ES-I3 (cell line): ENCODE measurements around the gene DOCK3.
"Not testable (repeated sequence)": the region's sequence is repeated elsewhere in the genome, so short reads cannot be mapped to it uniquely, and the experiment has no call there.

ENCODE experiments used
- H3K36me3 ChIP-seq: 2 replicates; pipeline ENCODE4 v1.6.1; 2013; ENCODE audit warnings: mild to moderate bottlenecking, low read length, control low read depth, moderate library complexity; ENCODE audit not compliant: insufficient read depth
- H3K4me1 ChIP-seq: 2 replicates; pipeline ENCODE4 v1.6.1; 2013; ENCODE audit warnings: mild to moderate bottlenecking, control low read depth, low read length; ENCODE audit not compliant: insufficient read depth
- H3K9ac ChIP-seq: 2 replicates; pipeline ENCODE4 v1.6.1; 2013; ENCODE audit warnings: low read depth, mild to moderate bottlenecking, low read length, moderate library complexity
- H3K9me3 ChIP-seq: 2 replicates; pipeline ENCODE4 v1.6.1; 2013; ENCODE audit warnings: mild to moderate bottlenecking, low read length, moderate library complexity; ENCODE audit not compliant: control insufficient read depth, insufficient read depth

DOCK3 gene

GRCh38 chr3:51384726-51385473 lies 710.2 kb downstream of the DOCK3 start, which contains the start of gene MANF:
Gene MANF (plus strand): TSS chr3:51385291. CDS start chr3:51385343, 52 bp downstream.
- peak within 1 kb of the TSS; percentile 81 for H3K9ac ChIP-seq
- H3K9me3 ChIP-seq = 0 out of 2 replicates have a peak, but pooled peaks cover 3% of the 10 kb centered on the region
- peaks cover 16% of the 10 kb centered on the region for H3K36me3 ChIP-seq
- H3K4me1 ChIP-seq = peaks cover 4% of the 10 kb centered on the region

GRCh38 chr3:51385621-51386091 lies 710.9 kb downstream of the DOCK3 start:
- H3K4me1 ChIP-seq = peaks cover 4% of the 10 kb centered on the region
- H3K36me3 ChIP-seq = peaks cover 19% of the 10 kb centered on the region

DNA sequence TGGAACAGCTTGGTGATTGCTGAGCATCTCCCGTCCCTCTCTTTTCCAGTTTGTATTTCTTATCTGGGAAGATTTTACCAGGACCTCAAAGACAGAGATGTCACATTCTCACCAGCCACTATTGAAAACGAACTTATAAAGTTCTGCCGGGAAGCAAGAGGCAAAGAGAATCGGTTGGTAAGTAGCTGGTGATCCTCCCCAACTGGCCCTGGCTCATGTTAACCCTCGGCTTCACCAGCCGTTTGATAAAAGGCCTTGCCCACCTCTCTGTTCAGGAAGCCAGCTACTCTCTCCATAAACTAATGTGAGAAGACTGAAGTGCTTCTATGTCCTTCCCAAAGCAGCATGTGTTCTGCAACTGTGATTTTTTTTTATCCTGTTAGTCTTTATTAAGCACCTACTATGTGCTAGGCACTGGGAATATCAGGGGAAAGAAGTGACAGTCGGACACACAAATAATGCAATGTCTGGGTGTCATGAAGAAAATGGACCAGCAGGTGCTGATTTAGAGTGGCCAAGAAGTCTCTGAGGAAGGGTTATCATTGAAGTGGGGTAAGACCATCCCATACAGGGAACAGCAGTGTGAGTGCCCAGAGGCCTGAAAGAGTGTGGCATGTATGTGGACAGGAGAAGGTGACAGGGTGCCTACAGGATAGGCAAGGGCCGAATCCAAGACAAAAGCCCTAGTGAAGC lies 711.6 kb downstream of the DOCK3 start:
- Histone ChIP-seq H3K4me1 (peaks cover 4% of the 10 kb centered on the region), H3K36me3 (peaks cover 19% of the 10 kb centered on the region), H3K9me3 (0 out of 2 replicates have a peak, but pooled peaks cover 5% of the 10 kb centered on the region), H3K9ac (peak overlapping the region; percentile 81)

More at GRCh38 chr3:51385621-51386091, 710.9 kb downstream of the DOCK3 start:
- Histone ChIP-seq H3K9ac (peak overlapping the region; percentile 81), H3K9me3 (0 out of 2 replicates have a peak, but pooled peaks cover 5% of the 10 kb centered on the region)

- H3K36me3 ChIP-seq = peaks cover 19% of the 10 kb centered on the region
- peaks cover 4% of the 10 kb centered on the region for H3K4me1 ChIP-seq
- H3K9me3 ChIP-seq = 0 out of 2 replicates have a peak, but pooled peaks cover 5% of the 10 kb centered on the region
- H3K9ac ChIP-seq = 0 out of 2 replicates have a peak overlapping the region, but pooled peaks have one; percentile 81
Observed at GRCh38 chr3:51386852-51387229, 712.1 kb downstream of the DOCK3 start.

- H3K4me1 ChIP-seq, H3K9ac ChIP-seq, H3K9me3 ChIP-seq: not testable (repeated sequence)
- H3K36me3 ChIP-seq = peaks cover 19% of the 10 kb centered on the region
Observed at GRCh38 chr3:51387281-51387680, 712.6 kb downstream of the DOCK3 start.

- H3K4me1 ChIP-seq = peaks cover 4% of the 10 kb centered on the region
- H3K9ac ChIP-seq = no peak overlapping the region
- H3K9me3 ChIP-seq = peaks cover 8% of the 10 kb centered on the region; the same call in 1 of the 2 replicates
- peaks cover 27% of the 10 kb centered on the region for H3K36me3 ChIP-seq
Observed at GRCh38 chr3:51388286-51389029, 713.7 kb downstream of the DOCK3 start.

- peaks cover 4% of the 10 kb centered on the region for H3K4me1 ChIP-seq
- H3K36me3 ChIP-seq = peaks cover 37% of the 10 kb centered on the region
- no peak overlapping the region for H3K9ac ChIP-seq
- peaks cover 8% of the 10 kb centered on the region; the same call in 1 of the 2 replicates for H3K9me3 ChIP-seq
Observed at GRCh38 chr3:51389423-51390183, 714.9 kb downstream of the DOCK3 start.

GRCh38 chr3:51390246-51391074 lies 715.7 kb downstream of the DOCK3 start:
- H3K9ac ChIP-seq = peak overlapping the region; percentile 37
- H3K4me1 ChIP-seq = peaks cover 4% of the 10 kb centered on the region
- peaks cover 43% of the 10 kb centered on the region for H3K36me3 ChIP-seq
- peaks cover 8% of the 10 kb centered on the region; the same call in 1 of the 2 replicates for H3K9me3 ChIP-seq

GRCh38 chr3:51391075-51391565 lies 716.4 kb downstream of the DOCK3 start, which contains the start of gene RBM15B:
Gene RBM15B (plus strand): TSS chr3:51391285. CDS start chr3:51391400, 115 bp downstream.
- Histone ChIP-seq H3K4me1 (peaks cover 4% of the 10 kb centered on the region), H3K36me3 (peaks cover 47% of the 10 kb centered on the region), H3K9ac (peak within 1 kb of the TSS; percentile 75), H3K9me3 (peaks cover 8% of the 10 kb centered on the region; the same call in 1 of the 2 replicates)

GRCh38 chr3:51391566-51392354 lies 717.0 kb downstream of the DOCK3 start:
- H3K4me1 ChIP-seq = no peaks in the 10 kb centered on the region
- peak overlapping the region; percentile 75 for H3K9ac ChIP-seq
- peaks cover 8% of the 10 kb centered on the region; the same call in 1 of the 2 replicates for H3K9me3 ChIP-seq
- peaks cover 42% of the 10 kb centered on the region for H3K36me3 ChIP-seq

DNA sequence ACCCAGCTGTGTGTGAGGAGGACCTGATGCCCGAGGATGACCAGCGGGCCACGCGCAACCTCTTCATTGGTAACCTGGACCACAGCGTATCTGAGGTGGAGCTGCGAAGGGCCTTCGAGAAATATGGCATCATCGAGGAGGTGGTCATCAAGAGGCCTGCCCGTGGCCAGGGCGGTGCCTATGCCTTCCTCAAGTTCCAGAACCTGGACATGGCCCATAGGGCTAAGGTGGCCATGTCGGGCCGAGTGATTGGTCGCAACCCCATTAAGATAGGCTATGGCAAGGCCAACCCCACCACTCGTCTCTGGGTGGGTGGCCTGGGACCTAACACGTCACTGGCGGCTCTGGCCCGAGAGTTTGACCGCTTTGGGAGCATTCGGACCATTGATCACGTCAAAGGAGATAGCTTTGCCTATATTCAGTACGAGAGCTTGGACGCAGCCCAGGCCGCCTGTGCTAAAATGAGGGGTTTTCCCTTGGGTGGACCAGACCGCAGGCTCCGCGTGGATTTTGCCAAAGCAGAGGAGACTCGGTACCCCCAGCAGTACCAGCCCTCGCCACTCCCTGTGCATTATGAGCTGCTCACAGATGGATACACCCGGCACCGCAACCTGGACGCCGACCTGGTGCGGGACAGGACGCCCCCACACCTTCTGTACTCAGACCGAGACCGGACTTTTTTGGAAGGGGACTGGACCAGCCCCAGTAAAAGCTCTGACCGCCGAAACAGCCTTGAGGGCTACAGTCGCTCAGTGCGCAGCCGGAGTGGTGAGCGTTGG lies 717.8 kb downstream of the DOCK3 start:
- peak overlapping the region; percentile 75 for H3K9ac ChIP-seq
- H3K4me1 ChIP-seq = no peaks in the 10 kb centered on the region
- peaks cover 8% of the 10 kb centered on the region; the same call in 1 of the 2 replicates for H3K9me3 ChIP-seq
- peaks cover 41% of the 10 kb centered on the region for H3K36me3 ChIP-seq
